ENCODE results near the gene ZNF644. TPM values are rescaled to one million over a fixed set of nuclear protein-coding genes. Genes with fewer than 3 reads are reported as not detected.
"Not testable (repeated sequence)": the region's sequence is repeated elsewhere in the genome, so short reads cannot be mapped to it uniquely, and the experiment has no call there.

ZNF644 gene
- total and polyA plus RNA-seq, 9 donors, result 21.0 to 68.6 (median 56.6) TPM

DNA sequence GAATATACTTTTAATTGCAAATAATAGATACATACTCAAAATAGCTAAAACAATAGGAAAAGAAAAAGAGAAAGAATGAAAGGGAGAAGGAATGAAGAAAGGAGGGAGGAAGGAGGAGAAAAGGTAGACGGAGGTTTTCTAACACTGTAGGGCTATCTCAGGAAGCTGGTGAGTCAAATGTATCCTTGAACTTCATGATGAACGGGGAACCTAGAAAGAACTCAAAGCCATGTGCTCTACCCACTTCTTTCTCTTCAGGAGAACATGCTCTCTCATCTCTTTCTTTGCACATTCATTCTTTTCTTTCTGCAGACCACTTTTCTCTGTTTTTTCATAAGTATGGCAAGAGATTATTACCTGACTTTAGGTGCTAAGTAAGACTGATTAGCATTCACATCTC lies 37.3 kb upstream of the ZNF644 start:
- Histone ChIP-seq H3K9me3 (no peaks in the 10 kb centered on the region), H3K36me3 (no peaks in the 10 kb centered on the region), H3K27me3 (no peaks in the 10 kb centered on the region), H3K27ac (no peak overlapping the region), H3K4me3 (no peak overlapping the region), H3K4me1 (ENCODE audit: insufficient read depth) (no peaks in the 10 kb centered on the region)
- no peak for DNase-seq
- WGBS, 3 donors, result 13 to 19% (median 13%) methylated on average over 2 of the region's 2 CpGs
- TF ChIP-seq POLR2A (IDR thresholded peaks at IDR 0.05) (no peak), EP300 (IDR thresholded peaks at IDR 0.05) (no peak)
- TF ChIP-seq, protein P1, sequence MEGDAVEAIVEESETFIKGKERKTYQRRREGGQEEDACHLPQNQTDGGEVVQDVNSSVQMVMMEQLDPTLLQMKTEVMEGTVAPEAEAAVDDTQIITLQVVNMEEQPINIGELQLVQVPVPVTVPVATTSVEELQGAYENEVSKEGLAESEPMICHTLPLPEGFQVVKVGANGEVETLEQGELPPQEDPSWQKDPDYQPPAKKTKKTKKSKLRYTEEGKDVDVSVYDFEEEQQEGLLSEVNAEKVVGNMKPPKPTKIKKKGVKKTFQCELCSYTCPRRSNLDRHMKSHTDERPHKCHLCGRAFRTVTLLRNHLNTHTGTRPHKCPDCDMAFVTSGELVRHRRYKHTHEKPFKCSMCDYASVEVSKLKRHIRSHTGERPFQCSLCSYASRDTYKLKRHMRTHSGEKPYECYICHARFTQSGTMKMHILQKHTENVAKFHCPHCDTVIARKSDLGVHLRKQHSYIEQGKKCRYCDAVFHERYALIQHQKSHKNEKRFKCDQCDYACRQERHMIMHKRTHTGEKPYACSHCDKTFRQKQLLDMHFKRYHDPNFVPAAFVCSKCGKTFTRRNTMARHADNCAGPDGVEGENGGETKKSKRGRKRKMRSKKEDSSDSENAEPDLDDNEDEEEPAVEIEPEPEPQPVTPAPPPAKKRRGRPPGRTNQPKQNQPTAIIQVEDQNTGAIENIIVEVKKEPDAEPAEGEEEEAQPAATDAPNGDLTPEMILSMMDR (IDR thresholded peaks at IDR 0.05), result no peak
- intact Hi-C loops (cut with DNase I), result no loop called here

DNA sequence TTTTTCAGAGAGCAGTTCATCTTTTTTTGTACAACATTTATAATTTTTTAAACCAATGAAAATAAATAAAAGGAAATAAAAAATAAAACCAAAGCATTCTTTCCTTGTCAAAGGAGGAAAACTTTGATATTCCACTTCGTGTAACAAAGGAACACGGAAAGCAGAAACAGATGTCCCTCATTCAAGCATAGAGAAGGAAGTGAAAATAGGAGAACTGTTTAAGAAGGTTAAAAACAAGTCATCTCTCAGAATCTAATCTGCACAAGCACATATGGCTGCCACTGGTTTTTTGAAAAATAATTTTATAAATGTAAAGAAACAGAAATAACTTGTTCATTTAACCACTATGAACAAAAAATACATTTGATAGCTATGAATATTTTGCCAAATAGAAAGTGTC lies 35.9 kb upstream of the ZNF644 start:
- 6 to 32% (median 20%) methylated on average over 2 of the region's 2 CpGs for WGBS, 3 donors
- Histone ChIP-seq H3K9me3 (no peaks in the 10 kb centered on the region), H3K4me1 (ENCODE audit: insufficient read depth) (no peaks in the 10 kb centered on the region), H3K27ac (no peak overlapping the region), H3K27me3 (no peaks in the 10 kb centered on the region), H3K36me3 (no peaks in the 10 kb centered on the region), H3K4me3 (no peak overlapping the region)
- intact Hi-C loops (cut with DNase I), result no loop called here
- no peak for DNase-seq
- TF ChIP-seq EP300 (IDR thresholded peaks at IDR 0.05) (no peak), POLR2A (IDR thresholded peaks at IDR 0.05) (no peak)
- TF ChIP-seq, protein P1 (IDR thresholded peaks at IDR 0.05), result no peak

DNA sequence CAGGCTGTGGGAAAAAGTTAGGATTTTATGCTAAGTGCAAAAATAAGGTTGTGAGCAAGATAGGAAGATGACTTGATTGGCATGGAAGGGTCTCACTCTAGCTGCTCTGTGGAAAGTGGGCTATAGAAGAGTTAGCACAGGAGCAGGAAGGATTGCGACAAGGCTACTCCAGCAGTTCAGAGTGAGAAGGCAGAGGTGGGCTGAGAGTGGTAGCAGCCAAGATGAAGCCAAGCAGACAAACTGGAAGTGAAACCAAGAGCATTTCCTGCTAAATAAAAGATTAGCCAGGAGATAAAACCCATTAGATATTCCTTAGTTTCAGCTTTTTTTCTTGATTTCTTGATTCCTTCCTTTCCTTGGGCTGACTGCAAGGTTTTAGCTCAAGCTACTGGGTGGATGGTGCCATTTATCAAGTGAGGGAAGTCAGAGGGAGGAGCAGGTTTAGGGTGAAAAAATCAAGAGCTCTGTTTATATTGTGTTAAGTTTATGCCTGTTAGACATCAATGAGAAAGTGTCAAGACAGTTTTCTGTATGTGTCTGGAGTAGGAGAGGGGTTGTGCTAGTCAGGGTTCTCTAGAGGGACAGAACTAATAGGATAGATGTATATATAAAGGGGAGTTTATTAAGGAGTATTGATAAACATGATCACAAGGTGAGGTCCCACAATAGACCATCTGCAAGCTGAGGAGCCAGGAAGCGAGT lies 33.1 kb upstream of the ZNF644 start:
- DNase-seq, result no peak
- no peak overlapping the region for H3K4me3 ChIP-seq
- WGBS, 3 donors, result 87 to 97% (median 89%) methylated on average over 2 of the region's 2 CpGs
- TF ChIP-seq, protein P1 (IDR thresholded peaks at IDR 0.05), result no peak
- no peaks in the 10 kb centered on the region for H3K4me1 ChIP-seq (ENCODE audit: insufficient read depth)
- H3K27ac ChIP-seq, result no peak overlapping the region
- intact Hi-C loops (cut with DNase I), result no loop called here
- no peaks in the 10 kb centered on the region for H3K36me3 ChIP-seq
- no peaks in the 10 kb centered on the region for H3K27me3 ChIP-seq
- H3K9me3 ChIP-seq, result no peaks in the 10 kb centered on the region

DNA sequence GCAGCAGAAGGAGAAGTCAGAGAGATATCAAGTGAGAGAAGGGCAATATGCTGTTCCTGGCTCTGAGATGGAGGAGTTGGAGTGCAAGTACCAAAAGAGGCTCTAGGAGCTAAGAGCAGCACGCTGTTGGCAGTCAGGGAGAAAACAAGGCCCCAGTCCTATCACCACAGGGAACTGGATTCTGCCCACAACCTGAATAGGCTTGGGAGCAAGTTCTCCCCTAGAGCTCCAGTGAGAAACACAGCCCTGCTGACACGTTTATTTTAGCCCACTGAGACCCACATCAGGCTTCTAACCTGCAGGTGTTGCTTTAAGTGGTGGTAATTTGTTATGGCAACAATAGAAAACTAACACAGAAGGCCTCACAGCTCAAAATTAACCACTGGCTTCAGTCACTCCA lies 31.8 kb upstream of the ZNF644 start:
- H3K4me1 ChIP-seq (ENCODE audit: insufficient read depth), result no peaks in the 10 kb centered on the region
- no peak for DNase-seq
- H3K27ac ChIP-seq, result no peak overlapping the region
- no peaks in the 10 kb centered on the region for H3K9me3 ChIP-seq
- TF ChIP-seq POLR2A (IDR thresholded peaks at IDR 0.05) (no peak), EP300 (IDR thresholded peaks at IDR 0.05) (no peak)
- TF ChIP-seq, protein P1 (IDR thresholded peaks at IDR 0.05), result no peak
- no peaks in the 10 kb centered on the region for H3K27me3 ChIP-seq
- WGBS, 3 donors, result 35 to 46% (median 39%) methylated on average over 2 of the region's 2 CpGs
- no peaks in the 10 kb centered on the region for H3K36me3 ChIP-seq
- H3K4me3 ChIP-seq, result no peak overlapping the region
- intact Hi-C loops (cut with DNase I), result no loop called here

DNA sequence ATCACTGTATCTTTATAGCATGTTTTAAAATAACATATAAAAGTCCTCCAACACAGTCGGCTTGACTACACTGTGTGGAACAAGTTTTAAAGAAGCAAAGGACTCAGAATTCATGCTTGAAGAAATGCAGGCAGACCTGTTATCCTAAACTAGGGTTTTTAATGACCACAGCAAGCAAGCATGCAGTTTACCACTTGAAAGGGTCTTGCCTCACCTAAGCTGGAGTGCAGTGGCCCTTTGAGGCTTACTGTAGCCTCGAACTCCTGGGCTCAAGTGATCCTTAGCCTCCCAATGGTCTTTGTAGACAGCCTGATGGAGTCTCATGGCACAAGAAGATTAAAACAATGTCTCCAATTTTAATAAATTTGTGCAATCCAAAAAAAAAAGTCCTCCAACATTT lies 27.7 kb upstream of the ZNF644 start:
- WGBS, 3 donors, result 67 to 75% (median 73%) methylated on average over 2 of the region's 2 CpGs
- H3K36me3 ChIP-seq; intact Hi-C loops (cut with DNase I); H3K4me3 ChIP-seq; DNase-seq; H3K9me3 ChIP-seq; H3K27ac ChIP-seq; H3K27me3 ChIP-seq; H3K4me1 ChIP-seq (ENCODE audit: insufficient read depth): not testable (repeated sequence)
